ENCODE data around the gene ENTREP1.
"Not testable (repeated sequence)": the region's sequence is repeated elsewhere in the genome, so short reads cannot be mapped to it uniquely, and the experiment has no call there.

The ENTREP1 gene

GRCh38 chr9:69324549-69325401 lies at the start of gene ENTREP1:
ENTREP1 (plus strand) TSS chr9:69325215; CDS start chr9:69325310, 95 bp downstream.
- peak; percentile 65 for DNase-seq (ENCODE audit: low spot score)

GRCh38 chr9:69276775-69277174 lies 48.2 kb upstream of the ENTREP1 start:
- DNase-seq (ENCODE audit: low spot score): no peak

DNA sequence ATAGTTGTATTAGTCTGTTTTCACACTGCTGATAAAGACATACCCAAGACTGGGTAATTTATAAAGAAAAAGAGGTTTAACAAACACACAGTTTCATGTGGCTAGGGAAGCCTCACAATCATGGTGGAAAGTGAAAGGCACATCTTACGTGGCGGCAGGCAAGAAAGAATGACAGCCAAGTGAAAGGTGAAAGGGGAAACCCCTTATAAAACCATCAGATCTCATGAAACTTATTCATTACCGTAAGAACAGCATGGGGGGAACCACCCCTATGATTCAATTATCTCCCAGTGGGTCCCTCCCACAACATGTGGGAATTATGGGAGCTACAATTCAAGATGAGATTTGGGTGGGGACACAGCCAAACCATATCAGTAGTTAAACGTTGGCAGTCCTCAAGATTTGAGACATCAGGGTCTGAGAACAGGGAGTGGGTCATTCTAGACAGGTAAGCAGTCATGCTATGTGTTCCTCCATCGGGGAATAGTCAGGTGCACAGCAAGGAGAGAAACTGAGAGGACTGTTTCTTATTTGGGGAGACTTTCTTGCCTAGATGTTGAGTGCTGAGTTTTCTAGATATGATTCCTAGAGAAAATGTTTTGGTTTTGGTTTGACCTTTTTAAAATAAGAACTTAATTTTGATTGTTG lies 45.8 kb upstream of the ENTREP1 start:
- no peak for DNase-seq (ENCODE audit: low spot score)

DNA sequence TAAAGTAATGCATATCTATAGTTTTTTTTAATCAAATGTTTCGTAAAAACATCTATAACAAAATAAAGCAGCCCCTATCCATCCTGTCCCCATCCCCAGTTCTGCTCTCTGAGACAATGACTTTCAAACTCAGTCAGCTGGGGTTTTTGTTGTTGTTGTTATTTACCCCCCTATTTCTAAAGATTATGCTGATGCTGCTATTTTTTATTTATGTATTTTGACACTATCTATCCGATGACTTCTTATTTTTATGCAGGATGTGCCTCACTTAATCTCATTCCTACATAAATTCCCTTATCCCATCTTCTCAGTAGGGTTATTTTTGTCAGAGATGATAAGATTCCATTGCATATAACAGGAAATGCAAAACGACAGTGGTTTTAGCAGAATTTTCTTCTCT lies 45.3 kb upstream of the ENTREP1 start:
- no peak for DNase-seq (ENCODE audit: low spot score)

- DNase-seq (ENCODE audit: low spot score): no peak
Observed at GRCh38 chr9:69283003-69283402, 42.0 kb upstream of the ENTREP1 start.

DNA sequence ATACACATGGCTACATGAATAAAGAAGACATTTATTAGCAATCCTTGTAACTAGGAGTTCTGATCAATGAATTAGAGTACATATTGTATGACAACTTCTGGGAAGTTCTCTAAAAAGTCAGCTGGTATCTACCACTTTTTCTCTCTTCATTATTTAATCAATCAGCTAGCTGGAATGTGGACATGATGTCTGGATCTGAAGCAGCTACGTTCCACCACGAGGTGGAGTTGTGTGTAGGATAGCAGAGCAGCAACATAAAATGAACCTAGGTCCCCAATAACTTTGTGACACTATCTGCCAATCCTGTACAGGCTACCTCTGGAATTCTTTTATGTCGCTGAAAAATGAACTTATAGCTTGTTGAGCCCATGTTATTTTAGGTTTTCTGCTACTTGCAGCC lies 32.9 kb upstream of the ENTREP1 start:
- no peak for DNase-seq (ENCODE audit: low spot score)

GRCh38 chr9:69293156-69293555 lies 31.9 kb upstream of the ENTREP1 start:
- DNase-seq (ENCODE audit: low spot score): no peak

DNA sequence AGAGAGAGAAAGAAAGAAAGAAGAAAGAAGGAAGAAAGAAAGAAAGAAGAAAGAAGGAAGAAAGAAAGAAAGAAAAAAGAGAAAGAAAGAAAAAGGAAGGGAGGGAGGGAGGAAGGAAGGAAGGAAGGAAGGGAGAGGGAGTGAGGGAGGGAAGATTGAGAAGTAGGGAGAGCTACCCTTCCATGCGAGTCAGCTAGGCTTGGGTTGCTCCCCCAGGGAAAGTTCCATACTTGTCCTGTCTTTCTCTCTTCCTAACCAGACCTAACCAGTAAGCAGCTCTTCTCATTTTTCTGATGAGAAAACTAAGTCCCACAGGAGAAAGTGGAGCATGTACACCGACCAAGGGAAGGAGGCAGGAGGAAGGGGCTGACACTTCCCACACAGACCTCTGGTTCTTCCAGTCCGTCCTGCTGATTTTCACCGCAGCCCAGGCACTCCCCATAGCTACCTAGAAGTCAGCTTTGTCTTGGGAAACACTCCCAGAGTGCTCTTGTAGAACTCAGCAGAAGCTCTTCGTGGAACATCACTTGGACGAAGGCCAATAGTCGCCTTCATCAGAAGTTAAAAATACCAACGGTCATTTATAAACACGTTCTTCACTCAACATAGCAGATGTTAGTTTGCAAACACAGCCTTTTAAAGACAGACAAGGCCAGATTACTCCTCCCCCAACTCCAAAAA lies 29.0 kb upstream of the ENTREP1 start:
- DNase-seq (ENCODE audit: low spot score): no peak

GRCh38 chr9:69297300-69297980 lies 27.6 kb upstream of the ENTREP1 start:
- no peak for DNase-seq (ENCODE audit: low spot score)

DNA sequence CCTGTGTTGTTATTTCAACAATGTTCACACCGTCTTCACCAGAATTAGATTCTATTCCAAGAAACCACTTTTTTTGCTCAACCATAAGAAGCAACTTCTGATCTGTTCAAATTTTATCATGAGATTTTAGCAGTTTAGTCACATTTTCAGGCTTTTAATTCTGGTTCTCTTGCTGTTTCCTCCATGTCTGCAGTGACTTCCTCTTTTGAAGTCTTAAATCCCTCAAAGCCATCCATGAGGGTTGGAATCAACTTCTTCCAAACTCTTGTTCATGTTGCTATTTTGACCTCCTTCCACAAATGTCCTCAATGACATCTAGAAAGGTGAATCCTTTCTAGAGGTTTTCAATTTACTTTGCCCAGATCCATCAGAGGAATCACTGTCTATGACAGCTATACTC lies 25.7 kb upstream of the ENTREP1 start:
- DNase-seq (ENCODE audit: low spot score): no peak

DNA sequence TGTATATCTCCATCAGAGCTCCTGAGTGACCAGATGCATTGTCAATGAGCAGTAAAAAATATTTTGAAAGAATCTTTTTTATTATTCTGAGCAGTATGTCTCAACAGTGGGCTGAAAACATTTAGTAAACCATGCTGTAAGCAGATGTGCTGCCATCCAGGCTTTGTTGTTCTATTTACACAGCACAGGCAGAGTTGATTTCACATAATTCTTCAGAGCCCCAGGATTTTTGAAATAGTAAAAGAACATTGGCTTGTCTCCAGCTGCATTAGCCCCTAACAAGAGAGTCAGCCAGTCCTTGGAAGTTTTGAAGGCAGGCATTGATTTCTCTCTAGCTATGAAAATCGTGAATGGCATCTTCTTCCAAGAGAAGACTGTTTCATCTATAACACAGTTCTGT lies 25.2 kb upstream of the ENTREP1 start:
- no peak for DNase-seq (ENCODE audit: low spot score)

DNA sequence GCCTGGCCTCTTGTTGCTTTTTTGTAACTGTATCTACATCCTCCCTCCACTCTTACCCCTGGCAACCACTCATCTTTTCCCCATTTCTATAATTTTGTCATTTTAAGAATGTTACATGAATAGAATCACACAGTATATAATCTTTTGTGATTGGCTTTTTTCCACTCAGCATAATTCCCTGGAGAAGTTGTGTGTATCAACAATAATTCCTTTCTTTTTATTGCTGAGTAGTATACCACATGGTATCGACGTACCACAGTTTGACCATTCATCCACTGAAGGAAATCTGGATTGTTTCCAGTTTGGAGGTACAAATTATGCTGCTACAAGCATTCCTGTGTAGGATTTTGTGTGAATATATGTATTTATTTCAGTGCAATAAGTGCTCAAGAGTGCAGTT lies 21.7 kb upstream of the ENTREP1 start:
- DNase-seq (ENCODE audit: low spot score): no peak

DNA sequence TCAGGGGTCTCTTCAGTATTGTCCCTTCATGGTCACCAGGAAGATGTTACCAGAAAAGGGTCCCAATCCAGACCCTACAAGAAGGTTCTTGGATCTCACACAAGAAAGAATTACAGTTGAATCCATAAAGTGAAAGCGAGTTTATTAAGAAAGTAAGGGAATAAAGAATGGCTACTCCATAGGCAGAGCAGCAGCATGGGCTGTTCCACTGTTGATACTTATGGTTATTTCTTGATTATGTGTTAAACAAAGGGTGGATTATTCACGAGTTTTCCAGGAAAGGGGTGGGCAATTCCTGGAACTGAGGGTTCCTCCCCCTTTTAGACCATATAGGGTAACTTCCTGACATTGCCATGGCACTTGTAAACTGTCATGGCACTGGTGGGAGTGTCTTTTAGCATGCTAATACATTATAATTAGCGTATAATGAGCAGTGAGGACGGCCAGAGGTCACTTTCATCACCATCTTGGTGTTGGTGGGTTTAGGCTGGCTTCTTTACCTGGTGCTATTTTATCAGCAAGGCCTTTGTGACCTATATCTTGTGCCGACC lies 18.0 kb upstream of the ENTREP1 start:
- not testable (repeated sequence) for DNase-seq (ENCODE audit: low spot score)

DNA sequence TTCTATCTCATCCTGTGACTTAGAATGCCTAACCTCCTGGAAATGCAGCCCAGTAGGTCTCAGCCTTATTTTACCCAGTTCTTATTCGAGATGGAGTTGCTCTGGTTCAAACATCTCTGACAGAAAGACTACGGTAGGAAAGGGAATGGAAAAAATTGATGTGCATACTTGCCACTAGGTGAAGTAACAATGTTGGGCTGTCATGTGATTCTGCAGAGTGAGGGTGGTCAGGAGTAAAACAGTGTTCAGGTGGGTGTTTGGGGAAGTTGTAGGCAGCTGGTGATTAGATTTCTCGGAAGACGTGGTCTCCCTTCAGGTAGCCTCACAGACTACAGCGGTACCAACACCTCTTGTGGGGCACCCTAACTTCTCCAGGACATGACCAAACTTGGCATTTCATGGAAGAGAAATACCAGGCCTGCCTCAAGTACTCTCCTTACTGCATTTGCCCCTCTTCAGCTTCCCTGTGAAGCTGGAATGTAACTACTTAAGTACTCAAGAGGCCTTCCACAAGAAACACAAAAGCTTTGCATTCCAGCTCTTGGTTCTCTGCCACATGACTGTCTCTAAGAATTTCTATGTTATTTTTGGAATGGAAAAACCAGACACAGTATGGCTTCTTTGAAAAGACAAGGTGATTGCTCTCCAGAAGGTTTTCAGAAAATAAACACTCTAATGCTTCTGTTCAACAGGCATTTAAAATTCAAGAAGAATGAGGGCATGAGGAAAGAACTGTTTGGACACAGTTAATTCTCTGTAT lies 17.4 kb upstream of the ENTREP1 start:
- no peak for DNase-seq (ENCODE audit: low spot score)

GRCh38 chr9:69308206-69308931 lies 16.6 kb upstream of the ENTREP1 start:
- DNase-seq (ENCODE audit: low spot score): no peak

- DNase-seq (ENCODE audit: low spot score): no peak
Observed at GRCh38 chr9:69313175-69313574, 11.8 kb upstream of the ENTREP1 start.

DNA sequence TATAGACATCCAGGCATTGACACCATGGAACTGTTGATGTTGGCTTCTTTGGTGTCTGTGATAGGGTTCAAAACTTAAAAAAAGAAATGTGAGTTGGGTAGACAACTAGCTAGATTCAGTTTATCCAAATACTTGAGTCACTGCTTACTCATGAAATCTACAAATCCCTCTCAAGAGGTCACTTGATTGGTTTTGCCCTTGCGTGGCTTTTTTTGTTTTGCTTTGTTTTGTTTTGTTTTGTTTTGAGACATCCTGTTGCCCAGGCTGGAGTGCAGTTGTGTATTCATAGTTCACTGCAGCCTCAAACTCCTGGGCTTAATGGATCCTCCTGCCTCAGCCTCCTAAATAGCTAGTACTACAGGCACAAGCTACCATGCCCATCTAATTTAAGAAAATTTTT lies 10.5 kb upstream of the ENTREP1 start:
- DNase-seq (ENCODE audit: low spot score): no peak

DNA sequence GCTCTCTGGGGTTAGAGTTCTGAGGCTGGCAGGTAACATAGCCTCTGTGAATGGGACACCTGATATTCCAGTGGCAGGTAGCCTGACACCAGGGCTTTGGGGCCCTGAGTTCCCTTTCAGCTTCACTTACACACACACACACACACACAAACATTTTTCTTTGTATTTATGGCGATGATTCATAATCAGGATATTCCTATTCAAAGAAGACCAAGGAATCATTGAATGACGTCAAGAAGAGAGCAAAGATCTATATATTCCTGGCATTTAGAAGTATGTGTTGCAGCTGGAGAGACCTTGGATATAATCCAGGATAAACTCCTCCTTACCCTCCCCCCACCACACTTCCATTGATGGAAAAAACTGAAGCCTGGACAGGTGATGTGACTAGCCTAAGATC lies 7.9 kb upstream of the ENTREP1 start:
- peak; percentile 59 for DNase-seq (ENCODE audit: low spot score)

GRCh38 chr9:69317894-69318293 lies 7.1 kb upstream of the ENTREP1 start:
- DNase-seq (ENCODE audit: low spot score): no peak

DNA sequence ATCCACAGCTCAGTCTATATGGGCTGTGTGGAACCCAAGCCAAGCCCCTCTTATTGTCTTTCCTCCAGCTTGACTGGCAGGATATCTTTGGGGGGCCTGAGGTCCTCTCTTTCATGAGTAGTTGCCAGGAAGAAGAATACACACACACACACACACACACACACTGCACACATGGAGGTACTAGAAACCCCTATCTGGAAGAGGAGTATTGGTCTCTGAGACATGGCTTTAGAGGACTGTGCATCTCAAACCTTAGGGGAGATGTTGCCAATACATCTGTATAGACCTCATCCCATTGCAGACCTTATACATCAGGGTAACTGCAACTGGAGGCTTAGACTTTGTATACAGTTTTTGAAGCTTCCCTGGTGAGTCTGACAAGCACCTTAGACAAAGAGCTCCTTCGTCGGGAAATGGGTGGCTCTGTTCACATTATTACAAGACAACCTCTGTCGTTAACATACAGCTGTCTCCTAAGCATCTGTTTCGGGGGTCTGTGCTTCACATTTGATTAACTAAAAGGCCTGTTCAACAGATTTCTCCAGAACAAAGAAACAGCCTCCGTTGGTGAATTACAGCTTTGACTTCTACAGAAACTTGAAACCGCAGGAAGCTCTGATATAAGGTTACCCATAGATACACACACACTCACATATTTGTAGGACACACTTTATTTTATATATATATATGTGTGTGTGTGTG lies 5.5 kb upstream of the ENTREP1 start:
- DNase-seq (ENCODE audit: low spot score): no peak
